GM12878 (cell line): ENCODE results near the gene RFT1. TPM values are rescaled to one million over a fixed set of nuclear protein-coding genes. Genes with fewer than 3 reads are reported as not detected.

Experiments
- ATAC-seq: fragments of 200-7000 bp; cut with Tn5 transposase; 3 replicates; pipeline ENCODE4 v1.9.1; 2020; ENCODE audit warnings: mild to moderate bottlenecking, moderate library complexity
- BruUV-seq: library from RNA; stranded (reverse); fragments of 400-500 nt; replicated peaks from 2 replicates; lab custom pipeline; 2021; lab: Mats Ljungman, UMichigan
- CTCF ChIA-PET: fragments of 300-600 bp; sonication (Branson Sonifier 250); formaldehyde crosslinking; extraction: SDS; loops from one replicate; lab custom pipeline; 2021; ENCODE audit warnings: inconsistent platforms; lab: Yijun Ruan, JAX
- POLR2A ChIA-PET: fragments of 350-600 bp; formaldehyde crosslinking; extraction: SDS; loops from one replicate; lab custom pipeline; 2021; ENCODE audit warnings: inconsistent platforms; lab: Charles Lee
- RAD21 ChIA-PET: fragments of 300-600 bp; sonication (Branson Sonifier 250); formaldehyde crosslinking; loops from one replicate; lab custom pipeline; 2023; ENCODE audit warnings: antibody characterized with exemption; ENCODE audit not compliant: unreplicated experiment; lab: Charles Lee
- SMC1A ChIA-PET: fragments of 300-600 bp; sonication (Branson Sonifier 250); formaldehyde crosslinking; loops from one replicate; lab custom pipeline; 2023; ENCODE audit not compliant: unreplicated experiment, uncharacterized antibody; lab: Charles Lee
- DNase-seq: peaks from one replicate; pipeline ENCODE4 v3.0.0-alpha.2; 2011; ENCODE audit warnings: low read depth, low spot score
- FAIRE-seq: peaks from 3 replicates; lab custom pipeline; 2011; peaks lifted over from hg19 to GRCh38; lab: Jason Lieb, UNC
- H2AFZ ChIP-seq: 2 replicates; pipeline ENCODE4 v1.6.0; 2011; ENCODE audit warnings: low read depth, low read length, control low read depth; ENCODE audit not compliant: control insufficient read depth
- H3K27ac ChIP-seq: 2 replicates; pipeline ENCODE4 v1.5.1; 2011; ENCODE audit warnings: control low read depth; ENCODE audit not compliant: control insufficient read depth, insufficient read depth
- H3K27me3 ChIP-seq, 2 experiments: replicated peaks in 1 of 2; 2 replicates each; pipeline versions ENCODE4 v1.6.0 to v1.6.1; 2011; ENCODE audit warnings: low read length in 1 of 2; ENCODE audit not compliant: control insufficient read depth in 2 of 2, insufficient read depth in 2 of 2
- H3K36me3 ChIP-seq, 2 experiments: 2 replicates each; pipeline ENCODE4 v1.5.1; 2011; ENCODE audit warnings: low read length in 1 of 2; ENCODE audit not compliant: control insufficient read depth in 2 of 2, insufficient read depth in 2 of 2
- H3K4me1 ChIP-seq: 2 replicates; pipeline ENCODE4 v1.6.1; 2011; ENCODE audit warnings: mild to moderate bottlenecking, low read length, moderate library complexity, mixed read lengths; ENCODE audit not compliant: control insufficient read depth, insufficient read depth
- H3K4me2 ChIP-seq: 2 replicates; pipeline ENCODE4 v1.6.0; 2011; ENCODE audit warnings: control low read depth; ENCODE audit not compliant: control insufficient read depth, insufficient read depth
- H3K4me3 ChIP-seq: fragments of 200-600 bp; sonication (generic); 2 replicates; pipeline ENCODE4 v1.5.1; 2016
- H3K79me2 ChIP-seq: 2 replicates; pipeline ENCODE4 v1.6.0; 2011; ENCODE audit warnings: low read length; ENCODE audit not compliant: control insufficient read depth, insufficient read depth
- H3K9ac ChIP-seq: 2 replicates; pipeline ENCODE4 v1.8.0; 2011; ENCODE audit warnings: low read length, control low read depth, mixed read lengths; ENCODE audit not compliant: control insufficient read depth, insufficient read depth
- H3K9me3 ChIP-seq: replicated peaks from 3 replicates; pipeline ENCODE4 v1.5.1; 2011; ENCODE audit warnings: mild to moderate bottlenecking, low read length; ENCODE audit not compliant: control insufficient read depth, insufficient read depth
- H4K20me1 ChIP-seq: 2 replicates; pipeline ENCODE4 v1.6.0; 2011; ENCODE audit not compliant: control insufficient read depth, insufficient read depth
- CHD1 ChIP-seq: IDR thresholded peaks from 2 replicates; pipeline ENCODE4 v1.6.1; 2012; ENCODE audit warnings: low read depth, low read length, improper control_type of control experiment
- ESRRA ChIP-seq: IDR thresholded peaks from 2 replicates; pipeline ENCODE4 v1.6.1; 2012; ENCODE audit warnings: mild to moderate bottlenecking, low read length, improper control_type of control experiment
- GABPA ChIP-seq: IDR thresholded peaks from 2 replicates; pipeline ENCODE4 v1.6.1; 2014; ENCODE audit warnings: antibody characterized with exemption, low read depth, mild to moderate bottlenecking, inconsistent platforms
- HDAC2 ChIP-seq: fragments of 200-600 bp; sonication (generic); IDR thresholded peaks from 2 replicates; pipeline ENCODE4 v1.6.1; 2017
- HSF1 ChIP-seq: fragments of 150-350 bp; IDR thresholded peaks from 2 replicates; pipeline ENCODE4 v1.6.1; 2014; ENCODE audit warnings: mild to moderate bottlenecking, low read depth, low read length
- JUNB ChIP-seq: IDR thresholded peaks from 2 replicates; pipeline ENCODE4 v1.6.1; 2016; ENCODE audit warnings: antibody characterized with exemption, mild to moderate bottlenecking
- MXI1 ChIP-seq: fragments of 150-350 bp; IDR thresholded peaks from 2 replicates; pipeline ENCODE4 v1.6.1; 2011; ENCODE audit warnings: low read depth, mild to moderate bottlenecking, inconsistent platforms, low read length, improper control_type of control experiment
- RB1 ChIP-seq: fragments of 450-650 bp; formaldehyde crosslinking; IDR thresholded peaks from 2 replicates; pipeline ENCODE4 v1.6.1; 2017; ENCODE audit warnings: mild to moderate bottlenecking, borderline replicate concordance
- SP1 ChIP-seq: IDR thresholded peaks from one replicate; pipeline ENCODE4 v1.6.1; 2011; ENCODE audit warnings: low read depth, low read length
- WGBS: methylation state at CpG from one replicate; pipeline ENCODE4 v1.1.6; 2016; ENCODE audit warnings: low lambda C conversion rate; ENCODE audit not compliant: insufficient replicate concordance, insufficient coverage; ENCODE audit errors: missing lambda C conversion rate; 5-methylcytosine and 5-hydroxymethylcytosine counted together
- in situ Hi-C: fragments of 300-500 bp; cut with MboI; formaldehyde crosslinking; loops from 9 replicates; pipeline ENCODE4 v1.14.3; 2018; ENCODE audit warnings: mixed read lengths
- intact Hi-C: fragments of 100-400 bp; cut with micrococcal nuclease; formaldehyde crosslinking; loops from one replicate; pipeline ENCODE4 v1.14.2; 2022; ENCODE audit not compliant: unreplicated experiment
- polyA plus RNA-seq, 11 experiments: library from polyadenylated mRNA; depleted of rRNA in 4 of 11; unstranded in 6 of 11; stranded (reverse) in 5 of 11; fragments of >200 nt; fragmentation: Nextera tagmentation in 4 of 11; fragmentation: Illumina TruSeq in 1 of 11; extraction: Ambion mirVana in 4 of 11; extraction: Trizol in 1 of 11; gene quantifications; 1 replicate in 1 of 11; 2 replicates in 10 of 11; pipeline versions ENCODE4 v1.2.1 to v1.2.3, GENCODE V29; 2011 to 2016; ENCODE audit warnings: inconsistent platforms in 2 of 11, missing spikeins in 2 of 11, low read depth in 1 of 11
- total RNA-seq, 4 experiments: library from RNA; depleted of rRNA in 3 of 4; stranded (reverse); fragments of >200 nt in 3 of 4; fragmentation: Illumina TruSeq in 1 of 4; extraction: Trizol in 1 of 4; gene quantifications; 2 replicates each; pipeline versions ENCODE4 v1.2.1 to v1.2.3, GENCODE V29; 2013 to 2021

RFT1 gene
- total and polyA plus RNA-seq, 10 of the 15 experiments (the other 5 are each of a cell fraction or from before 2014, with no cell fraction given): 16.6 to 75.1 (median 34.5) TPM

DNA sequence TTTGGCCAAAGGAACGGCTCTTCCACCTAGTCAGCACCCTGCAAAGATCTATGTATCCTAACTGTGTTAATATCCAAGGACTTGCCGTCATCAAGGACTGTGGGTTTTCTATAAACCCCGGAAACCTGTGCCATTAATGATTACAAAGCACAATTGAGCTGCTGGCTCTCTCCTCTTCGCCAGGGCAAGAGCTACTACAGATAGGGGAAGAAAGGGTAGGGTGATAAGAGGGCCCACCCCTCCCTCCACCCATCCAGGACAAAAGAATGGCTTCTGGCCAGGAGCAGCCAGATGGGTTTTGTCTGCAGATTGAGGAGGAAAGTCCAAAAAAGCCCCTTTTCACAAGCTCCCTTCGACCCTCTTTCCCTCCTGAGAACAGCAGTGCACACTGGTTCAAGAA, 9.9 kb downstream of the RFT1 start (continued):
- TF ChIP-seq RB1 (no peak), MXI1 (no peak), JUNB (no peak), CHD1 (no peak), HSF1 (no peak), GABPA (no peak), HDAC2 (no peak), ESRRA (no peak)

DNA sequence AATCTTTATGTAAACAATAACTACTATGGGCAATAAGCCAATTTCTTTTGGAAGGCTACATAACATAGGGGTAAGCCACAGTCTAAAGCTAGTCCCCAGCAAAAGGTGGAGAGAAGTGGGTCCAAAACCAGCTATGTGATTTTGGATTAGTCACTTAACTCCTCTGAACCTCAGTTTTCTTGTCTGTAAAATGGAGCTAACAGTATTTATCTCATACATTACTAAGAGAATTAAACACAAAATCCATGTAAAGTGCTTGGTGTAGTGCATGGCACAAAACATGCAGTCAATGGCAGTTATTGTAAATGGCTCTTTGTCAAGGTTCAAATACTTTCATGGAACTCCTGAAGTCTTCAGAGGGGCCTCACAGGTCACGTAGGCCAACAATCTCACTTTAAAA, 13.3 kb downstream of the RFT1 start:
- intact Hi-C loops: no loop called here
- ATAC-seq: no peak
- CTCF ChIA-PET: interaction anchor here (15.3 to 16.5 kb wide), 2 partner anchors 14 to 81 kb away, joined by 236 to 303 read pairs; partner anchors contain the start of gene RFT1

More for the DNA sequence above, 13.3 kb downstream of the RFT1 start:
- FAIRE-seq (no peak), DNase-seq (no peak)
- ChIA-PET RAD21 (interaction anchor here (1.6 to 5.3 kb wide), 2 partner anchors 17 to 80 kb away, joined by 4 to 89 read pairs; no protein-coding TSS in a partner anchor), POLR2A (interaction anchor here (1.1 to 2.5 kb wide), 2 partner anchors 13 to 15 kb away, joined by 4 to 6 read pairs; no protein-coding TSS in a partner anchor), SMC1A (interaction anchor here (1.5 to 5.8 kb wide), 3 partner anchors 11 to 79 kb away, joined by 4 to 67 read pairs (median 65); partner anchors contain the start of gene RFT1)
- Histone ChIP-seq H3K27ac (no peak overlapping the region), H3K36me3 (peaks cover 16 to 46% of the 10 kb centered on the region in 2 experiments), H3K79me2 (peaks cover 2% of the 10 kb centered on the region; the same call in 1 of the 2 replicates), H3K4me1 (no peaks in the 10 kb centered on the region), H3K9me3 (no peaks in the 10 kb centered on the region), H3K27me3 (no peaks in the 10 kb centered on the region), H2AFZ (no peak overlapping the region), H3K4me2 (no peak overlapping the region), H3K9ac (no peak overlapping the region), H4K20me1 (no peaks in the 10 kb centered on the region), H3K4me3 (no peak overlapping the region)
- no TSS peak for BruUV-seq
- 100% methylated on average over 1 of the region's 1 CpG for WGBS
- no peak for TF ChIP-seq SP1
- in situ Hi-C loops: no loop called here
